HepG2 (cell line): Measurements from ENCODE around the gene HABP4. TPM values are rescaled to one million over a fixed set of nuclear protein-coding genes. Genes with fewer than 3 reads are reported as not detected.

Experiments
- BORCS8-MEF2B ChIP-seq: sonication (generic); formaldehyde crosslinking; IDR thresholded peaks from 2 replicates; pipeline ENCODE4 v1.8.0; 2022; ENCODE audit warnings: mild to moderate bottlenecking, missing genetic modification reagents
- CBX2 ChIP-seq, 2 experiments: fragments of 200-600 bp in 1 of 2; sonication (generic); formaldehyde crosslinking in 1 of 2; IDR thresholded peaks; 2 replicates each; pipeline versions ENCODE4 v1.7.0 to v1.8.1; 2018 to 2022; ENCODE audit warnings: low read depth in 2 of 2, low read length in 1 of 2, mild to moderate bottlenecking in 1 of 2, missing genetic modification reagents in 1 of 2
- ETV5 ChIP-seq: IDR thresholded peaks from 2 replicates; pipeline ENCODE4 v1.6.1; 2018; ENCODE audit warnings: missing biosample characterization, missing genetic modification reagents, inconsistent platforms, borderline replicate concordance
- GATA4 ChIP-seq: sonication (generic); IDR thresholded peaks from 2 replicates; pipeline ENCODE4 v1.6.1; 2016; ENCODE audit warnings: antibody characterized with exemption, low read depth, borderline replicate concordance
- GPN1 ChIP-seq: sonication (generic); formaldehyde crosslinking; IDR thresholded peaks from 2 replicates; pipeline ENCODE4 v1.5.1; 2020; ENCODE audit warnings: missing genetic modification reagents, borderline replicate concordance
- HES4 ChIP-seq: sonication (generic); formaldehyde crosslinking; IDR thresholded peaks from 2 replicates; pipeline ENCODE4 v1.9.0; 2021; ENCODE audit warnings: mild to moderate bottlenecking, missing genetic modification reagents, borderline replicate concordance
- MTF1 ChIP-seq: sonication (generic); formaldehyde crosslinking; IDR thresholded peaks from 2 replicates; pipeline ENCODE4 v1.5.0; 2020; ENCODE audit warnings: missing genetic modification reagents
- POGZ ChIP-seq: sonication (generic); formaldehyde crosslinking; IDR thresholded peaks from 2 replicates; pipeline ENCODE4 v1.4.0; 2020; ENCODE audit warnings: mild to moderate bottlenecking, missing genetic modification reagents
- SALL1 ChIP-seq: sonication (generic); formaldehyde crosslinking; IDR thresholded peaks from 2 replicates; pipeline ENCODE4 v1.8.0; 2022; ENCODE audit warnings: mild to moderate bottlenecking, missing genetic modification reagents
- SIX4 ChIP-seq: sonication (generic); formaldehyde crosslinking; IDR thresholded peaks from 2 replicates; pipeline ENCODE4 v1.4.0; 2020; ENCODE audit warnings: missing genetic modification reagents
- SKIL ChIP-seq: sonication (generic); formaldehyde crosslinking; IDR thresholded peaks from 2 replicates; pipeline ENCODE4 v1.8.0; 2022; ENCODE audit warnings: missing genetic modification reagents, mild to moderate bottlenecking, moderate library complexity, borderline replicate concordance
- SMARCC2 ChIP-seq: fragments of 450-650 bp; IDR thresholded peaks from 2 replicates; pipeline ENCODE4 v1.6.1; 2017; ENCODE audit warnings: antibody characterized with exemption, mild to moderate bottlenecking
- SOX13 ChIP-seq, 3 experiments: fragments of 450-650 bp in 1 of 3; sonication (generic) in 1 of 3; formaldehyde crosslinking in 1 of 3; IDR thresholded peaks in 2 of 3; conservative IDR thresholded peaks in 1 of 3; 2 replicates each; pipeline versions ENCODE4 v1.5.0 to v1.6.1; 2016 to 2020; ENCODE audit warnings: antibody characterized with exemption in 1 of 3, mild to moderate bottlenecking in 1 of 3, missing compliant biosample characterization in 1 of 3, missing genetic modification reagents in 1 of 3, moderate library complexity in 1 of 3
- SSRP1 ChIP-seq: IDR thresholded peaks from 2 replicates; pipeline ENCODE4 v1.6.1; 2016; ENCODE audit warnings: control low read depth
- THAP8 ChIP-seq: sonication (generic); formaldehyde crosslinking; IDR thresholded peaks from 2 replicates; pipeline ENCODE4 v1.5.1; 2020; ENCODE audit warnings: missing genetic modification reagents, mild to moderate bottlenecking, borderline replicate concordance
- TMF1 ChIP-seq: sonication (generic); formaldehyde crosslinking; IDR thresholded peaks from 2 replicates; pipeline ENCODE4 v1.8.1; 2022; ENCODE audit warnings: low read depth, missing genetic modification reagents
- ZBTB10 ChIP-seq: sonication (generic); formaldehyde crosslinking; IDR thresholded peaks from 2 replicates; pipeline ENCODE4 v1.4.0; 2020; ENCODE audit warnings: missing genetic modification reagents, borderline replicate concordance
- ZBTB21 ChIP-seq: sonication (generic); formaldehyde crosslinking; IDR thresholded peaks from 2 replicates; pipeline ENCODE4 v1.4.0; 2020; ENCODE audit warnings: missing genetic modification reagents
- ZC3H4 ChIP-seq: sonication (generic); formaldehyde crosslinking; IDR thresholded peaks from 2 replicates; pipeline ENCODE4 v1.4.0; 2020; ENCODE audit warnings: missing genetic modification reagents, borderline replicate concordance
- ZKSCAN1 ChIP-seq: fragments of 150-350 bp; IDR thresholded peaks from 2 replicates; pipeline ENCODE4 v1.6.1; 2014; ENCODE audit warnings: low read length
- ZNF10 ChIP-seq: sonication (generic); formaldehyde crosslinking; IDR thresholded peaks from 2 replicates; pipeline ENCODE4 v1.4.0; 2020; ENCODE audit warnings: mild to moderate bottlenecking, low read depth, missing genetic modification reagents, borderline replicate concordance
- ZNF563 ChIP-seq: sonication (generic); formaldehyde crosslinking; IDR thresholded peaks from 2 replicates; pipeline ENCODE4 v1.8.0; 2022; ENCODE audit warnings: mild to moderate bottlenecking, moderate library complexity, missing genetic modification reagents
- ZNF598 ChIP-seq: sonication (generic); formaldehyde crosslinking; IDR thresholded peaks from 2 replicates; pipeline ENCODE4 v1.5.1; 2020; ENCODE audit warnings: mild to moderate bottlenecking, missing genetic modification reagents, borderline replicate concordance
- ZNF772 ChIP-seq: sonication (generic); formaldehyde crosslinking; IDR thresholded peaks from 2 replicates; pipeline ENCODE4 v1.5.0; 2020; ENCODE audit warnings: mild to moderate bottlenecking, missing genetic modification reagents
- polyA plus RNA-seq, 8 experiments: library from polyadenylated mRNA; depleted of rRNA in 3 of 8; stranded (reverse) in 7 of 8; unstranded in 1 of 8; fragments of >200 nt; fragmentation: Illumina TruSeq in 4 of 8; extraction: Trizol in 4 of 8; gene quantifications; 2 replicates each; pipeline versions ENCODE4 v1.2.1 to v1.2.3, GENCODE V29; 2011 to 2016; ENCODE audit warnings: low read depth in 4 of 8, missing spikeins in 1 of 8, mixed read lengths in 1 of 8; ENCODE audit not compliant: insufficient read depth in 1 of 8
- total RNA-seq, 5 experiments: library from RNA; depleted of rRNA; stranded (reverse); fragments of >200 nt; fragmentation: Illumina TruSeq; extraction: Trizol; gene quantifications; 2 replicates each; pipeline ENCODE4 v1.2.3, GENCODE V29; 2016; ENCODE audit warnings: low read depth in 1 of 5

Gene HABP4
- total and polyA plus RNA-seq, 2 of the 13 experiments (the other 11 are each of a cell fraction or from before 2014, with no cell fraction given), result 14.3 to 26.6 TPM

GRCh38 chr9:96418083-96418919 is 31.7 kb upstream of the HABP4 start, which contains the start of gene ZNF367 (continued):
- 0 out of 2 replicates have a peak, but pooled peaks have one; percentile 66 for TF ChIP-seq ZC3H4 (CRISPR knock-in tag)
- no peak for TF ChIP-seq GATA4
- TF ChIP-seq BORCS8-MEF2B (CRISPR knock-in tag), result peak; percentile 95
- no peak for TF ChIP-seq SSRP1 (CRISPR knock-in tag)
- no peak for TF ChIP-seq POGZ (CRISPR knock-in tag)
- no peak for TF ChIP-seq SMARCC2
- peak; percentile 62; the same call in 1 of the 2 replicates for TF ChIP-seq TMF1 (CRISPR knock-in tag)
- no peak; the same call in 1 of the 2 replicates for TF ChIP-seq SKIL (CRISPR knock-in tag)
- TF ChIP-seq THAP8, result no peak
- no peak for TF ChIP-seq CBX2 (IDR thresholded peaks at IDR 0.05; ENCODE audit: low read depth, low read length)
- TF ChIP-seq CBX2 (CRISPR knock-in tag; IDR thresholded peaks at IDR 0.05; ENCODE audit: low read depth), result no peak
- 0 out of 2 replicates have a peak, but pooled peaks have one; percentile 69 for TF ChIP-seq MTF1
- TF ChIP-seq ZNF598 (CRISPR knock-in tag), result peak; percentile 54
- TF ChIP-seq ZNF10, result no peak
- TF ChIP-seq SIX4 (CRISPR knock-in tag), result no peak
- TF ChIP-seq SALL1 (CRISPR knock-in tag), result peak; percentile 58; the same call in 1 of the 2 replicates
- TF ChIP-seq GPN1, result no peak
- no peak for TF ChIP-seq SOX13 (IDR thresholded peaks at IDR 0.05)
- no peak for TF ChIP-seq SOX13 (CRISPR knock-in tag; conservative IDR thresholded peaks at IDR 0.05 in 1 of 2, IDR thresholded peaks at IDR 0.05 in 1 of 2)
- TF ChIP-seq ZBTB21, result no peak
- peak; percentile 10; the same call in 1 of the 2 replicates for TF ChIP-seq ZNF563 (CRISPR knock-in tag)
- TF ChIP-seq ETV5, result peak; percentile 48; the same call in 1 of the 2 replicates
- TF ChIP-seq ZBTB10 (CRISPR knock-in tag), result peak; percentile 53; the same call in 1 of the 2 replicates
- peak; percentile 86 for TF ChIP-seq ZNF772 (CRISPR knock-in tag)
- 0 out of 2 replicates have a peak, but pooled peaks have one; percentile 34 for TF ChIP-seq HES4 (CRISPR knock-in tag)
- TF ChIP-seq ZKSCAN1, result no peak
